HCT116 (cell line): Measurements from ENCODE around the gene LGI2. TPM values are rescaled to one million over a fixed set of nuclear protein-coding genes. Genes with fewer than 3 reads are reported as not detected.

ENCODE experiments used
- ATAC-seq: fragments of 200-7000 bp; cut with Tn5 transposase; 2 replicates; pipeline ENCODE4 v1.9.1; 2020; ENCODE audit warnings: mild to moderate bottlenecking, moderate library complexity
- BruUV-seq: library from RNA; stranded (reverse); fragments of 400-500 nt; replicated peaks from 2 replicates; lab custom pipeline; 2021; lab: Mats Ljungman, UMichigan
- CTCF ChIA-PET: fragments of 300-600 bp; sonication (Branson Sonifier 250); formaldehyde crosslinking; loops from one replicate; lab custom pipeline; 2021; ENCODE audit warnings: antibody characterized with exemption; lab: Charles Lee
- POLR2A ChIA-PET: fragments of 300-600, 350-600 bp; sonication (Branson Sonifier 250); formaldehyde crosslinking; loops from one replicate; lab custom pipeline; 2021; ENCODE audit warnings: antibody characterized with exemption; lab: Charles Lee
- RAD21 ChIA-PET, 2 experiments: fragments of 300-600 bp; sonication (Branson Sonifier 250); formaldehyde crosslinking; loops; one replicate each; lab custom pipeline; 2023; ENCODE audit warnings: low total read pairs in 2 of 2; ENCODE audit not compliant: uncharacterized antibody in 2 of 2, unreplicated experiment in 2 of 2, low non-redundant PET in 1 of 2; lab: Charles Lee
- DNase-seq: peaks from one replicate; pipeline ENCODE4 v3.0.0-alpha.2; 2010; ENCODE audit warnings: low read depth, low spot score
- H2AFZ ChIP-seq: fragments of 200-600 bp; shearing (Covaris generic), sonication (generic); 2 replicates; pipeline ENCODE4 v1.6.1; 2017; ENCODE audit warnings: low read depth, mixed run types, mixed read lengths, antibody characterized with exemption, low read length; ENCODE audit not compliant: poor library complexity, severe bottlenecking
- H3K27ac ChIP-seq: 2 replicates; pipeline ENCODE4 v1.5.1; 2012; ENCODE audit warnings: low read depth, low read length
- H3K27me3 ChIP-seq: fragments of 200-600 bp; sonication (generic); 2 replicates; pipeline ENCODE4 v1.6.1; 2016; ENCODE audit warnings: mixed run types, low read length, mixed read lengths; ENCODE audit not compliant: insufficient read depth
- H3K36me3 ChIP-seq, 2 experiments: fragments of 200-500 bp in 1 of 2; fragments of 200-600 bp in 1 of 2; sonication (Bioruptor generic) in 1 of 2; sonication (generic) in 1 of 2; 2 replicates each; pipeline versions ENCODE4 v1.5.1 to v1.6.1; 2014 to 2016; ENCODE audit warnings: low read length in 2 of 2, inconsistent platforms in 1 of 2, mixed read lengths in 1 of 2, mixed run types in 1 of 2; ENCODE audit not compliant: insufficient read depth in 2 of 2, control insufficient read depth in 1 of 2
- H3K4me1 ChIP-seq, 2 experiments: fragments of 200-600 bp in 1 of 2; sonication (generic) in 1 of 2; 2 replicates each; pipeline versions ENCODE4 v1.5.1 to v1.6.1; 2012 to 2017; ENCODE audit warnings: low read length in 2 of 2, inconsistent platforms in 1 of 2, mild to moderate bottlenecking in 1 of 2, mixed read lengths in 1 of 2, mixed run types in 1 of 2, moderate library complexity in 1 of 2; ENCODE audit not compliant: insufficient read depth in 2 of 2, control insufficient read depth in 1 of 2
- H3K4me2 ChIP-seq: fragments of 200-600 bp; sonication (generic); 2 replicates; pipeline ENCODE4 v1.6.1; 2017; ENCODE audit warnings: mixed run types, low read length, mixed read lengths
- H3K4me3 ChIP-seq, 2 experiments: fragments of 200-600 bp in 1 of 2; sonication (generic) in 1 of 2; replicated peaks in 1 of 2; 2 replicates each; pipeline ENCODE4 v1.5.1; 2011 to 2016; ENCODE audit warnings: low read length in 2 of 2, control low read depth in 1 of 2, low read depth in 1 of 2, mild to moderate bottlenecking in 1 of 2, mixed read lengths in 1 of 2, mixed run types in 1 of 2
- H3K79me2 ChIP-seq: fragments of 200-600 bp; sonication (generic); 2 replicates; pipeline ENCODE4 v1.6.1; 2017; ENCODE audit warnings: mild to moderate bottlenecking, mixed run types, low read length, moderate library complexity, mixed read lengths; ENCODE audit not compliant: insufficient read depth
- H3K9ac ChIP-seq: fragments of 200-600 bp; sonication (generic); 2 replicates; pipeline ENCODE4 v1.6.1; 2016; ENCODE audit warnings: low read length, mixed read lengths
- H3K9me2 ChIP-seq: fragments of 200-600 bp; sonication (generic), shearing (Covaris generic); 2 replicates; pipeline ENCODE4 v1.6.1; 2017; ENCODE audit warnings: mixed run types, mild to moderate bottlenecking, moderate library complexity; ENCODE audit not compliant: insufficient read depth
- H3K9me3 ChIP-seq, 2 experiments: fragments of 200-500 bp in 1 of 2; fragments of 200-600 bp in 1 of 2; sonication (Bioruptor generic) in 1 of 2; sonication (generic) in 1 of 2; 2 replicates each; pipeline ENCODE4 v1.6.1; 2014 to 2017; ENCODE audit warnings: low read length in 2 of 2, mixed read lengths in 2 of 2, inconsistent platforms in 1 of 2, low read depth in 1 of 2, mild to moderate bottlenecking in 1 of 2, mixed run types in 1 of 2, moderate library complexity in 1 of 2; ENCODE audit not compliant: control insufficient read depth in 1 of 2, insufficient read depth in 1 of 2
- H4K20me1 ChIP-seq: fragments of 200-600 bp; sonication (generic), shearing (Covaris generic); 2 replicates; pipeline ENCODE4 v1.6.1; 2017; ENCODE audit warnings: mixed run types, mild to moderate bottlenecking, moderate library complexity; ENCODE audit not compliant: insufficient read depth
- ATF3 ChIP-seq: IDR thresholded peaks from 2 replicates; pipeline ENCODE4 v1.6.1; 2012
- CBX3 ChIP-seq: IDR thresholded peaks from 2 replicates; pipeline ENCODE4 v1.6.1; 2012; ENCODE audit warnings: low read depth
- CEBPB ChIP-seq: IDR thresholded peaks from 2 replicates; pipeline ENCODE4 v1.6.1; 2012; ENCODE audit warnings: low read depth
- EGR1 ChIP-seq: IDR thresholded peaks from 2 replicates; pipeline ENCODE4 v1.6.1; 2012; ENCODE audit warnings: low read depth
- ELF1 ChIP-seq: IDR thresholded peaks from 2 replicates; pipeline ENCODE4 v1.6.1; 2012; ENCODE audit warnings: low read depth, borderline replicate concordance
- EZH2 ChIP-seq: fragments of 200-600 bp; sonication (generic); IDR thresholded peaks from 2 replicates; pipeline ENCODE4 v1.6.1; 2017; ENCODE audit warnings: antibody characterized with exemption, mixed run types
- EZH2phosphoT487 ChIP-seq: fragments of 200-600 bp; IDR thresholded peaks from 2 replicates; pipeline ENCODE4 v1.6.1; 2018; ENCODE audit warnings: antibody characterized with exemption, borderline replicate concordance
- FOSL1 ChIP-seq: IDR thresholded peaks from 2 replicates; pipeline ENCODE4 v1.6.1; 2012; ENCODE audit warnings: low read depth
- JUND ChIP-seq: IDR thresholded peaks from 2 replicates; pipeline ENCODE4 v1.6.1; 2012
- POLR2A ChIP-seq: IDR thresholded peaks from 2 replicates; pipeline ENCODE4 v1.7.0; 2011; ENCODE audit warnings: borderline replicate concordance; ENCODE audit not compliant: insufficient read depth, insufficient read length; ENCODE audit errors: extremely low read depth
- POLR2AphosphoS5 ChIP-seq: IDR thresholded peaks from 2 replicates; pipeline ENCODE4 v1.6.1; 2011; ENCODE audit warnings: mild to moderate bottlenecking, low read depth, low read length, moderate library complexity
- RAD21 ChIP-seq: IDR thresholded peaks from 2 replicates; pipeline ENCODE4 v1.6.1; 2012; ENCODE audit warnings: low read depth, mild to moderate bottlenecking
- REST ChIP-seq: IDR thresholded peaks from 2 replicates; pipeline ENCODE4 v1.6.1; 2012; ENCODE audit warnings: low read depth
- SIN3A ChIP-seq: IDR thresholded peaks from 2 replicates; pipeline ENCODE4 v1.6.1; 2012; ENCODE audit warnings: low read depth
- SP1 ChIP-seq: IDR thresholded peaks from 2 replicates; pipeline ENCODE4 v1.6.1; 2012; ENCODE audit warnings: low read depth
- TCF7L2 ChIP-seq: IDR thresholded peaks from 2 replicates; pipeline ENCODE4 v1.7.0; 2011; ENCODE audit warnings: borderline replicate concordance, inconsistent platforms; ENCODE audit not compliant: insufficient read depth, insufficient read length; ENCODE audit errors: extremely low read depth
- ZFX ChIP-seq: fragments of 450-650 bp; IDR thresholded peaks from 2 replicates; pipeline ENCODE4 v1.6.1; 2017
- ZNF274 ChIP-seq: fragments of 200-500 bp; sonication (Bioruptor generic); IDR thresholded peaks from 2 replicates; pipeline ENCODE4 v1.6.1; 2014; ENCODE audit warnings: mild to moderate bottlenecking, low read depth, low read length, inconsistent platforms
- intact Hi-C: fragments of 100-400 bp; cut with micrococcal nuclease; formaldehyde crosslinking; loops from 2 replicates; pipeline ENCODE4 v1.10.0; 2022
- total RNA-seq: library from RNA; stranded (reverse); gene quantifications from one replicate; pipeline ENCODE4 v1.2.1, GENCODE V29; 2021; ENCODE audit not compliant: unreplicated experiment
- TF ChIP-seq, protein P1 (sequence below): IDR thresholded peaks from 2 replicates; pipeline ENCODE4 v1.6.1; 2012

Gene LGI2
- total RNA-seq, 1 experiment from 2014 or later: not detected

DNA sequence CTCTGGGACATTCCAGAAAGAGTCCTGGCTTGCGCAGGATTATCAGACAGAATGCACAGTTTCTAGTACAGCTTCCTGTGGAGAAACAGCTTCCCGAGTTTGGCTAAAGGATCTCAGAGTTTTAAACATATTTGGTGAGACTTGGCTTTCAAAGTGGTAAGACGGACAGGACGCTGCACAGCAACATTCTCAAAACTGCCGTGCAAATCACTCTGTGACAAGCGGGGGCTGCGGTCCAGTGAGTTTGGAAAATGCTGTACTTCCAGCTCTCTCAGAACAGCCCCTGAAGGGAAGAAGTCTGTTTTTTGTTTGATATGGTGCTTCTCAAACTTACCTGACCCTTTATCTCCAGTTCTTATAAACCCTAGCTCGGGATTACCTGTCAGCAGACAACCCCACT is 18.1 kb downstream of the LGI2 start:
- DNase-seq: no peak
- BruUV-seq: no TSS peak
- Histone ChIP-seq H3K79me2 (no peaks in the 10 kb centered on the region), H3K36me3 (no peaks in the 10 kb centered on the region), H3K9me3 (no peaks in the 10 kb centered on the region), H3K4me1 (no peaks in the 10 kb centered on the region), H3K4me2 (no peak overlapping the region)
- ChIA-PET POLR2A (no interaction called here), CTCF (no interaction called here)
- no peak for ATAC-seq
- intact Hi-C loops: no loop called here
- no peak for TF ChIP-seq SP1
- TF ChIP-seq CEBPB: no peak
- TF ChIP-seq TCF7L2: no peak
- TF ChIP-seq CBX3: no peak
- TF ChIP-seq FOSL1: no peak
- no peak for TF ChIP-seq JUND
- no peak for TF ChIP-seq POLR2AphosphoS5
- TF ChIP-seq SIN3A: no peak
- no peak for TF ChIP-seq ATF3
- TF ChIP-seq, all 23 proteins: peak for 0
- RAD21 ChIA-PET: no interaction called here
- H3K9ac ChIP-seq: no peak overlapping the region
- no peaks in the 10 kb centered on the region for H3K9me2 ChIP-seq
- no peaks in the 10 kb centered on the region for H4K20me1 ChIP-seq
- H2AFZ ChIP-seq: no peak overlapping the region
- peaks cover 30% of the 10 kb centered on the region for H3K27me3 ChIP-seq
- no peak overlapping the region for H3K4me3 ChIP-seq
- no peak overlapping the region for H3K27ac ChIP-seq

DNA sequence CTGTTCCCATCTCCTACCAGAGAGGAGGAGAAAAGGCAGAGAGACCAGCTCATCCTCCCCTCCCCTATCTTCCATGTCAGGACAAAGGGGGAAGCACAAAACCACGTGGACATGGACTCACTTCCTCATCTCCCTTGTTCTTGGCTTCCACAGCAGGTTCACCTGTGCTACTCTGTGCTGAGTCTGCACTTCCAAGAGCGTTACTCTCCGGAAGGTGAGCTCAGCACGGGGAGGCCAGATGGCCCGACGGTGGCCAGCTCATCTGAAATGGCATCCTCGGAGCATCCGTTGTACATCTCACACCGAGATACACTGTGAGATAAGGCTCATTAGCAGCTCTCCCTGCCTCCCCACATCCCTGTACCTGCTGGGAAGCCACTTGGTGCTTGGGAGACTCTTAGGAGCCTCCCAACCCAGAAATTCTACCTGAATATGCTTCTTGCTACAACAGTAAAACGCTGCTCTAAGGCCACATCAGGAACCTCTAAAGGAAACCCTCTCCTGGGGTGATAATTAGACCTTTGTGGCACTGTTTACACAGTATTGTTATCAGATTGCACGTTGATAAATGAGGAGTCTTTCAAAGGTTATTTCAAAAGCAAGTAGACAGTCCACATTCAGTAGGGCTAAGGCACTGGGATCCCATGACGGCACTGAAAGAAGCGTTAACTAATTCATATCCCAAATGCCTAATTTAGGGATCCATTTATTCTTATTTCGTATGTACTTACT is 19.4 kb downstream of the LGI2 start:
- H3K9ac ChIP-seq: no peak overlapping the region
- H3K79me2 ChIP-seq: no peaks in the 10 kb centered on the region
- CTCF ChIA-PET: interaction anchor here (0.9 to 1.0 kb wide), 2 partner anchors 31 to 356 kb away, joined by 3 to 5 read pairs; no protein-coding TSS in a partner anchor
- DNase-seq: no peak
- H3K4me2 ChIP-seq: no peak overlapping the region
- no peaks in the 10 kb centered on the region for H3K4me1 ChIP-seq
- no peaks in the 10 kb centered on the region for H3K36me3 ChIP-seq
- no TSS peak for BruUV-seq
- POLR2A ChIA-PET: no interaction called here
- ATAC-seq: no peak
- H3K27me3 ChIP-seq: peaks cover 39% of the 10 kb centered on the region
- no peak overlapping the region for H2AFZ ChIP-seq
- RAD21 ChIA-PET: no interaction called here
- no peaks in the 10 kb centered on the region for H3K9me3 ChIP-seq
- no peaks in the 10 kb centered on the region for H4K20me1 ChIP-seq
- H3K9me2 ChIP-seq: no peaks in the 10 kb centered on the region
- intact Hi-C loops: no loop called here
- no peak overlapping the region for H3K4me3 ChIP-seq
- H3K27ac ChIP-seq: no peak overlapping the region
- TF ChIP-seq EZH2 (no peak), JUND (no peak), RAD21 (no peak), REST (no peak), EZH2phosphoT487 (no peak), ZNF274 (no peak), ZFX (no peak), TCF7L2 (no peak), FOSL1 (no peak), SP1 (no peak), ELF1 (no peak), POLR2AphosphoS5 (no peak), CBX3 (no peak), POLR2A (no peak), EGR1 (no peak)
- TF ChIP-seq, protein P1, sequence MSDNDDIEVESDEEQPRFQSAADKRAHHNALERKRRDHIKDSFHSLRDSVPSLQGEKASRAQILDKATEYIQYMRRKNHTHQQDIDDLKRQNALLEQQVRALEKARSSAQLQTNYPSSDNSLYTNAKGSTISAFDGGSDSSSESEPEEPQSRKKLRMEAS: no peak
